HG02763 (cell line): ENCODE measurements around the gene RBPJ.

Experiments
- ATAC-seq: cut with Tn5 transposase; IDR thresholded peaks from one replicate; pipeline ENCODE4 v1.9.1; 2021; ENCODE audit warnings: mild to moderate bottlenecking, moderate library complexity; ENCODE audit not compliant: unreplicated experiment

Gene RBPJ

GRCh38 chr4:26454961-26455360 lies 134.1 kb downstream of the RBPJ start:
- ATAC-seq = no peak

GRCh38 chr4:26455571-26455970 lies 134.8 kb downstream of the RBPJ start:
- no peak for ATAC-seq

- no peak for ATAC-seq
Measured at GRCh38 chr4:26457412-26457811, 136.6 kb downstream of the RBPJ start.

GRCh38 chr4:26458157-26458561 lies 137.3 kb downstream of the RBPJ start:
- ATAC-seq = no peak

GRCh38 chr4:26459054-26459755 lies 138.4 kb downstream of the RBPJ start:
- no peak for ATAC-seq

GRCh38 chr4:26459756-26460530 lies 139.1 kb downstream of the RBPJ start:
- no peak for ATAC-seq

- ATAC-seq = no peak
Measured at GRCh38 chr4:26462874-26463273, 142.1 kb downstream of the RBPJ start.

GRCh38 chr4:26463386-26463785 lies 142.6 kb downstream of the RBPJ start:
- ATAC-seq = no peak

- no peak for ATAC-seq
Measured at GRCh38 chr4:26464420-26465095, 143.7 kb downstream of the RBPJ start.

- no peak for ATAC-seq
Measured at GRCh38 chr4:26466578-26467270, 145.9 kb downstream of the RBPJ start.

GRCh38 chr4:26467724-26468123 lies 146.9 kb downstream of the RBPJ start:
- no peak for ATAC-seq

- ATAC-seq = no peak
Measured at GRCh38 chr4:26468283-26468949, 147.6 kb downstream of the RBPJ start.

GRCh38 chr4:26468977-26469376 lies 148.2 kb downstream of the RBPJ start:
- no peak for ATAC-seq

- ATAC-seq = no peak
Measured at GRCh38 chr4:26471890-26472289, 151.1 kb downstream of the RBPJ start.

GRCh38 chr4:26473893-26474292 lies 153.1 kb downstream of the RBPJ start:
- ATAC-seq = no peak

GRCh38 chr4:26474551-26474950 lies 153.7 kb downstream of the RBPJ start:
- ATAC-seq = no peak

GRCh38 chr4:26475716-26476115 lies 154.9 kb downstream of the RBPJ start:
- no peak for ATAC-seq

GRCh38 chr4:26476545-26476944 lies 155.7 kb downstream of the RBPJ start:
- ATAC-seq = no peak

GRCh38 chr4:26478330-26478729 lies 157.5 kb downstream of the RBPJ start:
- ATAC-seq = no peak

- ATAC-seq = no peak
Measured at GRCh38 chr4:26482508-26483462, 162.0 kb downstream of the RBPJ start.
